CD4-positive, CD25-positive, alpha-beta regulatory T cell (primary cell): Measurements from ENCODE around the gene YBX2. TPM values are rescaled to one million over a fixed set of nuclear protein-coding genes. Genes with fewer than 3 reads are reported as not detected.
A peak's percentile ranks its signal among the peaks of the same experiment; 100 is the strongest.
"Not testable (repeated sequence)": the region's sequence is repeated elsewhere in the genome, so short reads cannot be mapped to it uniquely, and the experiment has no call there.

ENCODE experiments used
- ATAC-seq, 2 donors: fragments of 150-1000 bp; cut with Tn5 transposase; one replicate each; pipeline ENCODE4 v1.10.0; 2021; ENCODE audit warnings: low read depth in 2 of 2, moderate number of reproducible peaks in 2 of 2, moderate library complexity in 1 of 2
- DNase-seq, 3 donors: peaks; one replicate each; pipeline versions ENCODE4 v3.0.0 to v3.0.0-alpha.2; 2012 to 2022; ENCODE audit warnings: mixed read lengths in 1 of 3
- H3K27ac ChIP-seq: one replicate; pipeline ENCODE4 v1.7.0; 2013; ENCODE audit warnings: mild to moderate bottlenecking, low read length; ENCODE audit not compliant: insufficient read depth, poor library complexity, severe bottlenecking
- H3K27me3 ChIP-seq: one replicate; pipeline ENCODE4 v1.7.0; 2013; ENCODE audit warnings: low read length; ENCODE audit not compliant: control insufficient read depth, insufficient read depth
- H3K36me3 ChIP-seq: one replicate; pipeline ENCODE4 v1.7.0; 2013; ENCODE audit warnings: mild to moderate bottlenecking, low read length, moderate library complexity; ENCODE audit not compliant: control insufficient read depth, insufficient read depth
- H3K4me1 ChIP-seq: 2 replicates; pipeline ENCODE4 v1.7.0; 2013; ENCODE audit warnings: mild to moderate bottlenecking, low read length; ENCODE audit not compliant: insufficient read depth, control insufficient read depth, poor library complexity, severe bottlenecking
- H3K4me3 ChIP-seq: one replicate; pipeline ENCODE4 v1.7.0; 2013; ENCODE audit warnings: low read depth, mild to moderate bottlenecking, low read length, moderate library complexity
- H3K9me3 ChIP-seq, 2 experiments: 1 replicate in 1 of 2; 2 replicates in 1 of 2; pipeline ENCODE4 v1.7.0; 2013; ENCODE audit warnings: low read length in 2 of 2, mild to moderate bottlenecking in 1 of 2, moderate library complexity in 1 of 2; ENCODE audit not compliant: control insufficient read depth in 2 of 2
- H3K27ac Mint-ChIP-seq, 3 donors: one replicate each; pipeline ENCODE4 v1.8.0; 2020 to 2022; ENCODE audit warnings: mild to moderate bottlenecking in 3 of 3, mixed read lengths in 3 of 3, moderate library complexity in 2 of 3
- H3K27me3 Mint-ChIP-seq: one replicate; pipeline ENCODE4 v1.8.0; 2022; ENCODE audit warnings: mild to moderate bottlenecking, mixed read lengths
- H3K36me3 Mint-ChIP-seq: one replicate; pipeline ENCODE4 v1.8.0; 2020; ENCODE audit warnings: mixed read lengths
- H3K4me1 Mint-ChIP-seq, 4 donors: one replicate each; pipeline ENCODE4 v1.8.0; 2020 to 2022; ENCODE audit warnings: mixed read lengths in 4 of 4, mild to moderate bottlenecking in 1 of 4
- H3K4me3 Mint-ChIP-seq, 4 donors: one replicate each; pipeline ENCODE4 v1.8.0; 2020 to 2022; ENCODE audit warnings: mild to moderate bottlenecking in 4 of 4, mixed read lengths in 4 of 4, moderate library complexity in 3 of 4
- H3K9me3 Mint-ChIP-seq, 7 donors: one replicate each; pipeline ENCODE4 v1.8.0; 2020 to 2022; ENCODE audit warnings: mixed read lengths in 7 of 7, mild to moderate bottlenecking in 3 of 7, moderate library complexity in 2 of 7
- polyA plus RNA-seq, 4 donors: library from polyadenylated mRNA; unstranded; fragments of 300-500 nt; fragmentation: Illumina TruSeq; gene quantifications; one replicate each; pipeline ENCODE4 v1.2.3, GENCODE V29; 2021
- total RNA-seq: library from RNA; stranded (reverse); gene quantifications from one replicate; pipeline ENCODE4 v1.2.3, GENCODE V29; 2022

The YBX2 gene
- total and polyA plus RNA-seq, 5 donors from 2014 or later: not detected

DNA sequence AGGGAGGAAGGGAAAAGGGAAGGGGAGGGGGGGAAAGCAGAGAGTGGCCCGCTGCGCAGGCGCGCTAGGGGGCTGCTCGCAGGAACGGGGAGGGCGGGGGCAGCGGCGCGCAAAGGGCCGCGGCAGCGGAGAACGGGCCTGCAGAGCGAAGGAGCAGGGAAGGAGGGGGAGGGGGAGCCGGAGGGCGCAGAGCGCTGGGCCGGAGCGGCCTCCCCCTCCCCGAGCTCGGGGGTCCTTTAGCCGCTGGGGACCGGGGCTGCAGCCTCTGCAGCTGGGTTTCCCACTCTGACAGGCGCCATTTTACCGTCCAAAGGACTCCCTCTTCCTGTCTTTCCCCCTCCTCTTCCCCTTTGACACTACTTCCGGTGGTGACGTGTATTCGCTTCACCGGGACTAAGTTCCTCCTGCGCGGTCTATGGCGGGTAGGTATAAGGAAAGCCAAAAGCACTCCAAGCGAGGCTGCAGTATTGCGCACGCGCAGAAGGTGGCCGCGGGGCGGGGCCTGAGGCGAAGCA, 42.7 kb downstream of the YBX2 start, which contains the start of gene CTDNEP1:
TSS of gene CTDNEP1 (minus strand) at position 74 of the 515 bp plus-strand sequence. CDS start 438 bp downstream, outside the sequence.
- ATAC-seq (peak; percentile 92 to 94), DNase-seq (peak; percentile 98 to 99 (median 99))
- H3K4me1 ChIP-seq: peaks cover 41% of the 10 kb centered on the region
- H3K36me3 ChIP-seq: peaks cover 13% of the 10 kb centered on the region
- H3K4me1 Mint-ChIP-seq: peaks cover 11 to 50% (median 34%) of the 10 kb centered on the region in 4 donors
- no peaks in the 10 kb centered on the region for H3K9me3 Mint-ChIP-seq
- H3K4me3 Mint-ChIP-seq: peak within 1 kb of the TSS; percentile 95 to 97 (median 96)
- peak within 1 kb of the TSS; percentile 100 for H3K27ac ChIP-seq
- peak within 1 kb of the TSS; percentile 99 to 100 (median 99) for H3K27ac Mint-ChIP-seq
- no peaks in the 10 kb centered on the region for H3K27me3 ChIP-seq
- no peaks in the 10 kb centered on the region for H3K9me3 ChIP-seq
- H3K4me3 ChIP-seq: peak within 1 kb of the TSS; percentile 77
- peaks cover 9% of the 10 kb centered on the region for H3K36me3 Mint-ChIP-seq
- H3K27me3 Mint-ChIP-seq: no peaks in the 10 kb centered on the region

DNA sequence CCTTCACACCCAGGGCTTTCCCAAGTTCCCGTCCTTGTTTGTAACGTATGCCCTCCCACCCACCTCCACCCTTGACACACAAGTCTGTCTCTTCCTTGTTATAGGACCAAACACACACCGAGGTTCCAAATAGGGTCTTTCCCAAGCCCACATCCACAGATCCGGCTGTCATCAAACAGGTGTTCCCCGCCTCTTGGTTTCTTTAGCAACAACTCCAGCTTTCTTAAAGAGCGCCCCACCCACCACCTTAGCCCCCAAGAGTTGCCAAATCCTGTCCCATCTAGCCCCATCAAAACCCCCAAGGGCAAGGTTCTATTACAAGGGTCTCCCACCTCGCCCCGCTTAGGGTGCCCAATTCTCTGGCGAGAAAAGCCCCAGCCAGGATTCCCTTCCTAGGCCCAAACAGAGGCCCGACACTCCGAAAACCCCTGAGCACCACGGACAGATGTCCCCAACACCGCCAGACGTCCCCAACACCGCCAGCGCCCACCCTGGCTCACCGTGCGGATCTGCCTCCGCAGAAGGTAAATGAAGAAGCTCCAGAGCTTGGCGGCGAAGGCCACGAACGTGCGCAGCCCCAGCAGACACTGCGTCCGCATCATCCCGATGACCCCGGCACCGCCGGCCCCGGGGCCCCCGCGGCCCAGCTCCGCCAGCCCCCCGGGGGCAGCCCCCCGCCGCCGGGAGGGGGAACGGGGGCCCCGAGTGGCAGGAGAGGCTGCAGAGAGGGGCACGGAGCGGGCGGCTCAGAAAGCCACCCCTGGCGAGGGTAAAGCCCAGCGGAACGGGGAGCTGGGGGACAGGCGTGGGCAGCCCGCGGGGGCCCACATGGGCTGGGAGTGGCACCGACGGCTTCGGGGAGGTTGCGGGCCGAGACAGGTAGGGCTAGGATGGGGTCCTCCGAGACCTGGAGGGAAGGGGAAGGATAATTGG, 43.5 kb downstream of the YBX2 start:
- ATAC-seq (no peak), DNase-seq (no peak)
- H3K9me3 ChIP-seq: no peaks in the 10 kb centered on the region
- H3K36me3 Mint-ChIP-seq: peaks cover 12% of the 10 kb centered on the region
- peaks cover 11 to 54% (median 38%) of the 10 kb centered on the region in 4 donors for H3K4me1 Mint-ChIP-seq
- H3K9me3 Mint-ChIP-seq: no peaks in the 10 kb centered on the region
- peak overlapping the region; percentile 90 to 96 (median 91) for H3K27ac Mint-ChIP-seq
- H3K4me3 ChIP-seq: peak overlapping the region; percentile 77
- peak overlapping the region; percentile 89 to 97 (median 96) for H3K4me3 Mint-ChIP-seq
- no peaks in the 10 kb centered on the region for H3K27me3 ChIP-seq
- H3K4me1 ChIP-seq: peaks cover 41% of the 10 kb centered on the region
- peak overlapping the region; percentile 100 for H3K27ac ChIP-seq
- H3K36me3 ChIP-seq: peaks cover 17% of the 10 kb centered on the region
- H3K27me3 Mint-ChIP-seq: no peaks in the 10 kb centered on the region

DNA sequence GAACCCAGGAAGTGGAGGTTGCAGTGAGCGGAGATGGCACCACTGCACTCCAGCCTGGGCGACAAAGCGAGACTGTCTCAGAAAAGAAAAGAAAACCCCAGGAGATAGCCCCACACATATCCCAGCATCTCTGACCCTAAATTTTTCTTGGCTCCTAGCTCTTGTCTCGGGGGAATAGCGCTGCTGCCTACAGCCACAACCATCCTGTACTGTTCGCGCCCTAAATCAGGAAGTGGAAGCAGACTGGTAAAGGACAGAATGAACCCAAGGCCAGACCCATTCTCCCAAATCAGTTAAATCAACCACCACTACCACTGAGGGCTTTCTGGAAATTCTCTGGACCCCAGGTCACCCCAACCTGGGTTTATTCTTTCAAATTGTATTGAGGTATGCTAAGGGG, 44.6 kb downstream of the YBX2 start:
- peaks cover 23% of the 10 kb centered on the region for H3K36me3 ChIP-seq
- peak overlapping the region; percentile 89 to 97 (median 92) for H3K4me3 Mint-ChIP-seq
- peak overlapping the region; percentile 77 for H3K4me3 ChIP-seq
- H3K27ac ChIP-seq: peak overlapping the region; percentile 100
- ATAC-seq (no peak), DNase-seq (no peak)
- H3K4me1 Mint-ChIP-seq: peaks cover 11 to 54% (median 37%) of the 10 kb centered on the region in 4 donors
- H3K9me3 ChIP-seq: no peaks in the 10 kb centered on the region
- H3K27ac Mint-ChIP-seq: peak overlapping the region in 2 of 3 donors; percentile 20 to 90
- peaks cover under 1% of the 10 kb centered on the region for H3K27me3 Mint-ChIP-seq
- no peaks in the 10 kb centered on the region for H3K27me3 ChIP-seq
- H3K36me3 Mint-ChIP-seq: peaks cover 13% of the 10 kb centered on the region
- peaks cover 41% of the 10 kb centered on the region for H3K4me1 ChIP-seq
- H3K9me3 Mint-ChIP-seq: no peaks in the 10 kb centered on the region

DNA sequence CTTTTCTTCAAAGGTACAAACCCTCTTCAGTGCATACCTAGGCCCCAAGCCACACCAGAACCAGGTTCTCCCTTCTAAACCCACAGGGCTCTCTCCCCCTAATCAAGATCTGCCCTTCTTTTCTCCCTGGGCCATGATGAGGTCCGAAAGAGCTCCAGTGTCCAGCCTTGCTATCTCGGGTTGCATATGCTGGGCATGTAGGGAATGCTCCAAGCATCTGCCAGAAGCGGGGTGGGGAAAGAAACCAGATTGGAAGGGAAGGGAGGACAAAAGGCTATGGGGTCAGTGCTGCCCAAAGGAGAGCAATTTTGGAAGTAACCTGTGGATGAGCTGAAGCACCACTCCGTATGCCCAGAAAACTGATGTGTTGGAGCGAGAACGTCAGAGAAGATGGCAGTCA, 45.2 kb downstream of the YBX2 start:
- Histone ChIP-seq H3K27ac (no peak overlapping the region), H3K4me1 (peaks cover 41% of the 10 kb centered on the region), H3K36me3 (peaks cover 25% of the 10 kb centered on the region), H3K27me3 (no peaks in the 10 kb centered on the region), H3K9me3 (no peaks in the 10 kb centered on the region), H3K4me3 (no peak overlapping the region)
- Mint-ChIP-seq H3K4me3 (peak overlapping the region; percentile 89 to 93 (median 91)), H3K4me1 (peaks cover 11 to 54% (median 36%) of the 10 kb centered on the region in 4 donors), H3K27ac (peak overlapping the region in 2 of 3 donors; percentile 55 to 90), H3K36me3 (peaks cover 19% of the 10 kb centered on the region), H3K27me3 (peaks cover 4% of the 10 kb centered on the region), H3K9me3 (no peaks in the 10 kb centered on the region)
- no peak for DNase-seq
- ATAC-seq: no peak

DNA sequence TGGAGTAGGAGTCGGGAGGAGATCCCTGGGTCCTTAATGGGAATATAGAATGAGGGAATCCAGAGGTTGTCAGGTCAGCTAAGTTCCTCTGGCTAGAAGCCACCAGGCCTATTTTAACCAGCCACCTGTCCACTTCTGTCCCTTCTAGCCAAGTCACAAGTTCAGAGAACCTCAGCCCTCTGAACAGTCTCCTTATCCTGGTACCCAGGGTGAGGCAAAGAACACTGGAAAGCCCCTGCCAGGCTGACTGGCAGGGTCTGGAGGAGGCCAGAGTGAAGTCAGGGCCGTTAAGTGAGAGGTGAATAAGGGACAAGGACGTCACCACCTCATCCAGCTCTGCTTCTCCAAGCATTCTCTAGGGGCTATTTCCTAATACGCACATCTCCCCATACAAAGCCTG, 45.6 kb downstream of the YBX2 start:
- peaks cover 41% of the 10 kb centered on the region for H3K4me1 ChIP-seq
- Mint-ChIP-seq H3K27ac (peak overlapping the region in 1 of 3 donors; percentile 90), H3K9me3 (no peaks in the 10 kb centered on the region), H3K36me3 (peaks cover 19% of the 10 kb centered on the region), H3K27me3 (peaks cover 4% of the 10 kb centered on the region), H3K4me3 (peak overlapping the region; percentile 89 to 93 (median 91)), H3K4me1 (peaks cover 7 to 52% (median 35%) of the 10 kb centered on the region in 4 donors)
- no peak overlapping the region for H3K4me3 ChIP-seq
- no peaks in the 10 kb centered on the region for H3K27me3 ChIP-seq
- peaks cover 27% of the 10 kb centered on the region for H3K36me3 ChIP-seq
- ATAC-seq (no peak), DNase-seq (no peak)
- no peak overlapping the region for H3K27ac ChIP-seq
- no peaks in the 10 kb centered on the region for H3K9me3 ChIP-seq

DNA sequence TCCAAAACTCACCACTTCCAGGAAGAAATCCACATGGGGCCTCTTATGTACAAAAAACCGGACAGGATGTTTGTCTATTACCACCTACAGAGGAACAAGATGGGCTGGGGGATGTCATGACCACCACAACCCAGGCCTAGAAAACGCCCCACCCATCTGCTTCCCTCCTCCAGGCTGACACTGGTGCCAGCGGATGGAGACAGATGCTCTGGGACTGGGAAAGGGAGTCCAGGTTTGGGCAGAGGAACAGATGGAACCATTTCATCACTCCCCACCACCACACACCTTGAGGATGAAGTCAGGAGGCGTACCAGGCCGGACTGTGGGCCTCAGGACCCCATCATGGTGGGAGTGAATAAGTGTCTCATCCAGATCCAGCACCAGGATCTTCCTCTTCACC, 47.7 kb downstream of the YBX2 start:
- DNase-seq (no peak), ATAC-seq (no peak)
- H3K4me3 ChIP-seq: no peak overlapping the region
- H3K4me1 ChIP-seq: peaks cover 37% of the 10 kb centered on the region
- no peaks in the 10 kb centered on the region for H3K9me3 Mint-ChIP-seq
- H3K36me3 ChIP-seq: peaks cover 27% of the 10 kb centered on the region
- no peak overlapping the region for H3K27ac ChIP-seq
- H3K27me3 Mint-ChIP-seq: peaks cover 14% of the 10 kb centered on the region
- H3K27ac Mint-ChIP-seq: peak overlapping the region in 1 of 3 donors; percentile 60
- no peaks in the 10 kb centered on the region for H3K27me3 ChIP-seq
- H3K36me3 Mint-ChIP-seq: peaks cover 19% of the 10 kb centered on the region
- H3K4me3 Mint-ChIP-seq: peak overlapping the region in 3 of 4 donors; percentile 17 to 70 (median 56)
- H3K4me1 Mint-ChIP-seq: peaks cover 5 to 50% (median 32%) of the 10 kb centered on the region in 4 donors
- no peaks in the 10 kb centered on the region for H3K9me3 ChIP-seq

DNA sequence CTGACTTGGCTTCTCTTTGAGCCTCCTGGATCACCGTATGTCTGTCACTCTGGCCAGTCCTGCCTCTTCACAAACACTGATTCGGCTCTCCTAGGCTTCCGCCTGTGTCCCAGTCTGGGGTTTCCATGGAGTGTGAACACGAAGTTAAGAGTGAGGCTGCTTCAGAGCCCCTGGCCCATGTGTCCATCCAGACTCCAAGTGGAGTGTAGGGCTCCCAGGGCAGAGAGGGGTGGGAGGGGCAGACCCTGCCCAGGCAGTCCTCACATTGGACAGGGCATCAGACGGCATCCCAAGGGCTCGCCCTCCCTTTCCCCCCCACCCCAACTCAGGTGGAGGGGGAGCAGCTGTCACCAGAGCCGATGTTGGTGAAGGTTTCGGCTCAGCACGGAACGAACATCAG, 50.6 kb downstream of the YBX2 start:
- not testable (repeated sequence) for H3K4me3 ChIP-seq, H3K9me3 ChIP-seq, H3K9me3 Mint-ChIP-seq, ATAC-seq, H3K27me3 ChIP-seq, DNase-seq
- Histone ChIP-seq H3K4me1 (peaks cover 35% of the 10 kb centered on the region), H3K27ac (peak overlapping the region; percentile 93), H3K36me3 (peaks cover 35% of the 10 kb centered on the region)
- peaks cover 14% of the 10 kb centered on the region for H3K27me3 Mint-ChIP-seq
- peak overlapping the region in 2 of 4 donors; percentile 64 to 94 for H3K4me3 Mint-ChIP-seq
- H3K36me3 Mint-ChIP-seq: peaks cover 34% of the 10 kb centered on the region
- H3K27ac Mint-ChIP-seq: peak overlapping the region in 2 of 3 donors; percentile 76 to 98
- peaks cover 13 to 50% (median 33%) of the 10 kb centered on the region in 4 donors for H3K4me1 Mint-ChIP-seq
